ENCODE results near the gene DMAC2L. TPM values are rescaled to one million over a fixed set of nuclear protein-coding genes. Genes with fewer than 3 reads are reported as not detected.
"Not testable (repeated sequence)": the region's sequence is repeated elsewhere in the genome, so short reads cannot be mapped to it uniquely, and the experiment has no call there.

The DMAC2L gene
- 10 to 100 TPM; 13.9 to 16.8 TPM for total RNA-seq

GRCh38 chr14:50311972-50312733 lies at the start of gene DMAC2L, which contains the start of gene L2HGDH:
Gene DMAC2L, plus strand, starts transcription at chr14:50312324. Its CDS starts 9,164 bp downstream, at chr14:50321488.
Gene L2HGDH, minus strand, starts transcription at chr14:50312229. Its CDS starts 79 bp downstream, at chr14:50312150.
- POLR2A ChIA-PET, result interaction anchor here (0.6 to 1.5 kb wide), 7 partner anchors 9 to 630 kb away, joined by 3 to 11 read pairs (median 4); partner anchors contain the start of gene MAP4K5
- CTCF ChIA-PET, result interaction anchor here (0.6 to 2.8 kb wide), 3 partner anchors 9 to 224 kb away, joined by 3 to 12 read pairs (median 4); no protein-coding TSS in a partner anchor

GRCh38 chr14:50262865-50263264 lies 49.3 kb upstream of the DMAC2L start:
- CTCF ChIA-PET, result no interaction called here
- POLR2A ChIA-PET, result no interaction called here

GRCh38 chr14:50263321-50263720 lies 48.8 kb upstream of the DMAC2L start:
- CTCF ChIA-PET, result no interaction called here

GRCh38 chr14:50265029-50265428 lies 47.1 kb upstream of the DMAC2L start:
- CTCF ChIA-PET, result no interaction called here
- POLR2A ChIA-PET, result no interaction called here

More at GRCh38 chr14:50263321-50263720, 48.8 kb upstream of the DMAC2L start:
- POLR2A ChIA-PET, result no interaction called here

GRCh38 chr14:50270932-50271331 lies 41.2 kb upstream of the DMAC2L start:
- ChIA-PET POLR2A (no interaction called here), CTCF (no interaction called here)

GRCh38 chr14:50272498-50272897 lies 39.6 kb upstream of the DMAC2L start:
- CTCF ChIA-PET, result no interaction called here

GRCh38 chr14:50285861-50286260 lies 26.3 kb upstream of the DMAC2L start:
- ChIA-PET CTCF (no interaction called here), POLR2A (no interaction called here)

More at GRCh38 chr14:50272498-50272897, 39.6 kb upstream of the DMAC2L start:
- POLR2A ChIA-PET, result no interaction called here

- POLR2A ChIA-PET, result no interaction called here
- CTCF ChIA-PET, result no interaction called here
These were observed 24.0 kb upstream of the DMAC2L start for GRCh38 chr14:50288146-50288545.

- ChIA-PET POLR2A (no interaction called here), CTCF (no interaction called here)
These were observed 21.8 kb upstream of the DMAC2L start for GRCh38 chr14:50290306-50290705.

GRCh38 chr14:50299585-50299984 lies 12.5 kb upstream of the DMAC2L start:
- ChIA-PET CTCF (no interaction called here), POLR2A (no interaction called here)

GRCh38 chr14:50301914-50302313 lies 10.2 kb upstream of the DMAC2L start:
- ChIA-PET CTCF (interaction anchor here (0.6 kb wide), 1 partner anchor 544 kb away, joined by 3 read pairs; no protein-coding TSS in a partner anchor), POLR2A (no interaction called here)

- CTCF ChIA-PET, result interaction anchor here (0.6 to 0.7 kb wide), 2 partner anchors 129 to 408 kb away, joined by 4 to 5 read pairs; no protein-coding TSS in a partner anchor
- POLR2A ChIA-PET, result no interaction called here
These were observed 8.2 kb upstream of the DMAC2L start for GRCh38 chr14:50303744-50304471.

- ChIA-PET POLR2A (no interaction called here), CTCF (interaction anchor here (0.7 kb wide), 2 partner anchors 179 to 232 kb away, joined by 3 read pairs; no protein-coding TSS in a partner anchor)
These were observed 3.7 kb upstream of the DMAC2L start for GRCh38 chr14:50308363-50308915.

GRCh38 chr14:50310445-50310844 lies 1.7 kb upstream of the DMAC2L start:
- POLR2A ChIA-PET, result interaction anchor here (0.7 to 1.7 kb wide), 3 partner anchors 10 to 215 kb away, joined by 4 to 12 read pairs (median 4); partner anchors contain the start of gene SOS2
- CTCF ChIA-PET, result interaction anchor here (1.2 to 2.8 kb wide), 2 partner anchors 11 to 542 kb away, joined by 3 to 12 read pairs; partner anchors contain the start of gene KLHDC2

GRCh38 chr14:50311337-50311971 lies 670 bp upstream of the DMAC2L start:
- CTCF ChIA-PET, result interaction anchor here (0.6 to 2.8 kb wide), 4 partner anchors 10 to 543 kb away, joined by 3 to 12 read pairs (median 4); partner anchors contain the start of gene KLHDC2
- POLR2A ChIA-PET, result interaction anchor here (0.6 to 1.7 kb wide), 4 partner anchors 9 to 629 kb away, joined by 4 to 12 read pairs (median 8); partner anchors contain the start of gene SOS2

- CTCF ChIA-PET, result no interaction called here
- POLR2A ChIA-PET, result interaction anchor here (0.7 to 1.5 kb wide), 5 partner anchors 8 to 219 kb away, joined by 3 to 5 read pairs (median 3); partner anchors contain the start of gene MAP4K5
These were observed 570 bp downstream of the DMAC2L start for GRCh38 chr14:50312734-50313054.

GRCh38 chr14:50314098-50314497 lies 2.0 kb downstream of the DMAC2L start:
- CTCF ChIA-PET, POLR2A ChIA-PET: not testable (repeated sequence)

- ChIA-PET CTCF (no interaction called here), POLR2A (no interaction called here)
These were observed 6.0 kb downstream of the DMAC2L start for GRCh38 chr14:50318031-50318626.

- CTCF ChIA-PET, result no interaction called here
These were observed 7.2 kb downstream of the DMAC2L start for GRCh38 chr14:50319293-50319692.

More at GRCh38 chr14:50319293-50319692, 7.2 kb downstream of the DMAC2L start:
- POLR2A ChIA-PET, result no interaction called here

All from activated CD8-positive, alpha-beta memory T cell treated with anti-CD3 and anti-CD28 coated beads for 36 hours (primary cell).